Skin epidermis (tissue), 12 donors: Measurements from ENCODE around the gene IARS2.
"Not testable (repeated sequence)": the region's sequence is repeated elsewhere in the genome, so short reads cannot be mapped to it uniquely, and the experiment has no call there.

Source experiments
- H3K27ac ChIP-seq, 21 experiments: fragments of 200-600 bp; sonication (generic) in 11 of 21; one replicate each; pipeline ENCODE4 v1.5.0; 2020; ENCODE audit warnings: mild to moderate bottlenecking in 3 of 21, inconsistent platforms in 2 of 21, moderate library complexity in 2 of 21
- H3K4me3 ChIP-seq, 7 experiments: fragments of 200-600 bp; sonication (generic) in 2 of 7; one replicate each; pipeline ENCODE4 v1.5.0; 2020; ENCODE audit warnings: inconsistent platforms in 2 of 7, mild to moderate bottlenecking in 2 of 7, moderate library complexity in 1 of 7

Gene IARS2

DNA sequence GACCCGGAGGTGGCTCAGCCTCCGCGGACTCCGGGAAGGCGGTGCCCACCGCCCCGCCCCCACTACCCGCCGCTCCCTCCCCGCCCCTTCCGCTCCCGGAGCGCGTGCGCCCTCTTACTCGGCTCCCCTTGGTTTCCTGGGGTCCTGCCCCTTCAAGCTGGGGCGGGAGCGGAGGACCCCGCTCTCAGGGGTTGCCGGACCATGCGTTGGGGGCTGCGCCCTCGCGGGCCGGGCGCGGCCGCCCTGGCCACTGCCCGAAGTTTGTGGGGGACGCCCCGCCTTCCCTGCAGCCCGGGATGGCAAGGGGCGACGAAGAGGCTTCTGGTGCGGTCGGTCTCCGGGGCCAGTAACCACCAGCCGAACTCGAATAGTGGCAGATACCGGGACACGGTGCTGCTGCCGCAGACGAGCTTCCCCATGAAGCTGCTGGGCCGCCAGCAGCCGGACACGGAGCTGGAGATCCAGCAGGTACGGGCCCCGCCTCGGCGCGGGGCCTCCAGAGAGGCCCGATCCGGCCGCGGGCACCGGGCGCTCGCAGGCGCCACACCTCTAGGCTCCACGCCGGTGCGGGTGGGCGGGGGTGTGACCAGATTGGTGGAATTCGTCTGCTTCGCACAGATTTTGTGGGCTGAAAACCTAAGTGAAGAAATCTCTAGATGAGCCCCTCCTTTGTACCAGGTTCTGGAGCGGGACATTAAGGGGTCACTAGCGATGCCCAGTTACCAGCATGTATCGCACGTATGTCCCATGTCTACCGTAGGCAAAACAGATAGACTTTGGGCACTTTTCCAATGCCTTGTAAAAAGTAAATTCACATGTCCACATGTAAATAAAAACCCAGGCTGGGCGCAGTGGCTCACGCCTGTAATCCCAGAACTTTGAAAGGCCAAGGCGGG is at the start of gene IARS2:
Gene IARS2, plus strand, starts transcription at position 117 of the 896 bp plus-strand sequence. Its CDS starts 85 bp downstream, at position 202.
- peak within 1 kb of the TSS; percentile 28 to 93 (median 87) for H3K27ac ChIP-seq
- peak within 1 kb of the TSS; percentile 48 to 99 (median 89) for H3K4me3 ChIP-seq

DNA sequence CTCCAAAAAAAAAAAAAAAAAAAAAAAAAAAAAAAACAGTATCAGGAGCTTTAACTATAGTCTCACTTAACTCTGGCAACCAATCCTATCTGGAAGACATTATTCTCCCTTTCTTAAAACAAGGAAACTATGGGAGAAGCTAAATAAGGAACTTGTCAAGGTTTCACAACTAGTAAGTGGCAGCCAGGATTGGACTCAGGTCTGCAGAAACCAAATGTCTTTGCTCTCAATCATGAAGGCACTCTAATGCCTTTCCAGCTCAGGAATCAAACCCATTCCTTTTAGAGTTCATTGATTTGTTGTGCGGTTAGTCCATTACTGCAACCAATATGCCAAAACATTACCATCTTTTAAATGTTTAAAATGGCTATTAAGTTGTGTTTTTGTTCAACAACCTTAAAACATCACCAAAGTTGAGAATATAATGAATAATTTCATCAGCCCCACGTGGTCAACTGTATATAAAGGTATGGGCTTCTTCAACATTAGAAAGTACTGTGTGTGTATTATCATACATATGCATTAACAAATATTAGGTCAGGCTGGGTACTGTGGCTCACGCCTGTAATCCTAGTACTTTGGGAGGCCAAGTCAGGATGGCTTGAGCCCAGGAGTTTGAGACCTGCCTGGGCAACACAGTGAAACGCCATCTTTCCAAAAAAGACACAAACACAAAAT is 49.1 kb upstream of the IARS2 start:
- H3K27ac ChIP-seq: peak overlapping the region in 7 of 21 experiments; percentile 75 to 89 (median 84)
- H3K4me3 ChIP-seq: peak overlapping the region in 3 of 7 experiments; percentile 58 to 80 (median 73)

DNA sequence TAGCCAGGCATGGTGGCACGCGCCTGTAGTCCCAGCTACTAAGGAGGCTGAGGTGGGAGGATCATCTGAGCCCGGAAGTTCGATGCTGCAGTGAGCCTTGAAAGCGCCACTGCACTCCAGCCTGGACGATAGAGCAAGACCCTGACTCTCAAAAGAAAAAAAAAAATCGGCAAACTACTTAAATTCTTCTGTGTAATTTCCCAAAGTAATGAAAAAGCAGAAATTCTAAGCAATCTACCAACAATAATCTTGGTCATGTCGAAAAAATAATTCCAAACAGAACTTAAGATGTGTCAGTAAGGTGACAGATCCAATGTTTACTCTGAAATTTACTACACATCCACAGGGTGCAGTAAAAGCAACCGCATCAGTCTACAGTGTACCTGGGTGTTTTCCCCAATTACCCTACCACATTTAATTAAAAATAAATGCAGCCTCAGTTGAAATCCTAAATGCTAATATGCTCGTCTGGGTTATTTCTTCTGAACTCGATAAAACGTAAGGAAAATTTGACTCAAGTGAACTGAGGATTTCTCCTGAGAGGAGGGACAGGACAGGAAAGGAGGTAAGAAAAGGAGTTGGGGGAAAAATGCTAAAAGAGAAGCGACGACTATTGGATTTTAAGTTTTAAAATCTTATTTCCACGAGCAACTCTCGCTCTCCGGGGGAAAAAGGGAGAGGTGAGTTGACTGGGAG is 48.4 kb upstream of the IARS2 start:
- peak overlapping the region; percentile 53 to 89 (median 81) for H3K27ac ChIP-seq
- peak overlapping the region; percentile 58 to 100 (median 73) for H3K4me3 ChIP-seq

DNA sequence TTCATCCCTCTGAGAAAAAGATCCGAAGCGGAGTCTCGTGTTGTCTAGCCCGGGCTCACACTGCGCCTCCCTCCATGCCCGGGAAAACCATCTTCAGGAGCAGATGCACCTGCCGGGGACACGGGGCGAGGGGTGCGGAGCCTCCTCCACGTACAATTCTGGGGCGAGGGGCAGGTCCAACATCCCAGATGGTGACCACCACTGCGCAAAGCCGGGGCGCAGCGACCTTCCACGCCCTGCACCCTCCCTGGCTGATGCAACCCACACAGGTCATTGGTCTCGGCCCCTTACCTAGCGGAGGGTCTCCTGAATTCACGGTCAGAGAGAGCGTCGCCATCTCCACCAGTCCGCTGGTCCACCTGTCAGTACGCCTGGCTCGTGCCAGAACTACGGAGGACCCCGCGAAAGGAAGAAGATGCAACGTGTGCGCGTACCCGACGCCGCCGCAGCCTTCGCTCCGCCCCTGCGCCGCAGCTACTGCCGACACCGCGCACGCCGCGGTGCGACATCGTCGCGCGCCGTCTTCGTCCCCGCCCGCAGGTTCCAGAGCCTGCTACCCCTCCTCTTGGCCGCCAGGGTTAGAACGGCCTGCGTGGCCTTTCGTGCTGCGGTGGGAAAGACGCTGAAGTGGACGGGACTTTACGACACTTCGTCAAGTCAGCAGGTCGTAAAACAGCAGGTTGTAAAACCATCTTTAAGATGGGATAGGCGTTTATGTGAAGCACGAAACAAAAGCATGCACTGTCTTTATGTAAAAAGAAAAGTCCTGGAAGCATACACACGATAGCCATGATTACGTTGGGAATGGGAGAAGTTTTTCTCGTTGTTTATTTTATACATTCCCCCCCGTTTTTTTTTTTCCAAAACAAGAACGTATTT is 47.6 kb upstream of the IARS2 start, which contains the start of gene EPRS1:
Gene EPRS1, minus strand, starts transcription at position 454 of the 879 bp plus-strand sequence. Its CDS starts 117 bp downstream, at position 337.
- Histone ChIP-seq H3K27ac (peak within 1 kb of the TSS; percentile 53 to 89 (median 81)), H3K4me3 (peak within 1 kb of the TSS; percentile 58 to 100 (median 73))

DNA sequence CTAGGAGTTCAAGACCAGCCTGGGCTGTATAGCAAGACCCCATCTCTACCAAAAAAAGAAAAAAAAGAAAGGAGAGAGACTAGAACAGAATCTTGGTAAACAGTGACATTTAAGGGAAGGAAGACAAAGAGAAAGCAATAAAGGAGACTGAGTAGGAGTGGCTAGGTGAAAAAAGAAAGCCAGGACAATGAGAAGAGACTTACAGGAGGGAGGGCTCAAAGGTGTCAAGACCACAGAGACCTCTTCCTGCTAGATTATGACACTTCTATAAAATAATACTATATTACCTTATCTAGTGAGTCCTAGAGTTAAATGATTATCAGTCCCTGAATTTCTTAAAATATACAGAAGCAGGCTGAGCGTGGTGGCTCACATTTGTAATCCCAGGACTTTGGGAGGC is 37.6 kb upstream of the IARS2 start:
- peak overlapping the region in 1 of 21 experiments; percentile 36 for H3K27ac ChIP-seq

DNA sequence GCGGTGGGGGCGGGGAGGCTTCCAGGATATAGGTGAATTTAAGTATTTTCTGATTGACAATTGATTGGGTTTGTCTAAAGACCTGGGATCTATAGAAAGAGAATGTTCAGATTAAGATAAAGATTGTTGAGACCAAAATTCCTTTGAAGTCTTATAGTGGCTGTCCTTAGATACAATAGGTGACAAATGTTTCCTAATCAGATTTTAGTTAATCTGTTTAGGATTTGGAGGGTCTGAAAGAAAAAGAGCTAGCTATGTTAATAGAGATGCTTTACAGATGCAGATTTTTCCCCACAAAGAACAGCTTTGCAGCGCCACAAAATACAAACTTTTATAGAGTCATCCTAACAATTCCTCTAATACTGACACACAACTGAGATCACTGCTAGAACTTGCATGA is 33.1 kb upstream of the IARS2 start:
- Histone ChIP-seq H3K27ac (no peak overlapping the region), H3K4me3 (no peak overlapping the region)

More for the DNA sequence above, 37.6 kb upstream of the IARS2 start:
- no peak overlapping the region for H3K4me3 ChIP-seq

DNA sequence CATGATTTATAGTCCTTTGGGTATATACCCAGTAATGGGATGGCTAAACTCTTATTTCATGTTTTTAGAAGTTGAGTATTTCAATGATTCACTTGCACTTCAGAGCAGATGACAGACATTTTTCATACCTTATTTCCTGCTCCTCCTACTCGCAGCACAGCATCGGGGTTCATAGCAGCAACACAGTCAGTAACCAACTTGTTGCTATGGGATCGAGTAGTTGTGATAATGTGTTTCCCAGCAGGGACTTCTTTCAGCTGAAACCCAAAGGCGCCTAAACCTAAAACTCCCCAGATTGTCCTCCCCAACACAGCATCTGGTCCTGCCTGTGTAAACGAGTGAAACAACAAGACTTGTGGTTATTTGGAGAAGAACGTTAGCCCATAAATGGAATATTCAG is 31.3 kb upstream of the IARS2 start:
- no peak overlapping the region for H3K4me3 ChIP-seq
- no peak overlapping the region for H3K27ac ChIP-seq

DNA sequence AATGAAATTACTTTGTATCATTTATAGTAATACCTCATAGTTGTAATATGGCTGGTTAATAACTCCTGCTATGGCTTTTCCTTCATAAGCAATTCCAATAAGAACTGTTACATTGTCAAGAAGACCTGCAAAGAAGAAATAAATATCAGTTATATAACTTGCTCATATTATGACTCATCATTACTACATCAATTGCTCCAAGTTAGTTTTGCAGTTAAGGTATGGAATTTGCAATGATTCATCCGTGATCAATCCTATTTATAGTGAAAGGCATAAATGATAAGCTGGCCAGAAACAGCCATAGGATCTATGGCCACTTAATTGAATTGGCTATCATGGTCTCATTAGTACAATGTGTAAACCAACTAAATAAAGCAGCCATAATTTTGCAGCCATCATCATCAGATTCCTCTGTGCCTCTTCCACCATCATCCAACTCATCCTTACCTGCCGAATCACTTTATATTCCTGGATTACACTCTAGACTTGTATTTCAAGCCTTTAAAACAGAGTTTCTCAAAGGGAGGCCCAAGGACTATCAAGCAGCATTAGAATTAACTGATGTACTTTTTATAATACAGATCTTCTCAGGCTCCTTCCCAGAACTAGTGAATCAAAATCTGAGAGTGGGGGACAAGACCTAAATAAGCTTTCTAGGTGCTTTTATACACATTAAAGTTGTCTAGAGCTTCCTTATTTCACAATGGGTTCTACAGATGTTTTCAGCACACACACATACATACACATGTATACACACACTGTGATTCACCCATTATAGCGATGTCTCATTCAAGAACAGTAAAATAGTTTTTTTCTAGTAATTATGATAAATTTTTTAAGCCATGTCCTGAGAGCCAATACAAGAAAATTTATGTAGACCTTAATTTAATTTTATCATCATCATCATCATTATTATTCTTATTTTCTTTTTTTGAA is 26.4 kb upstream of the IARS2 start:
- H3K27ac ChIP-seq: no peak overlapping the region
- H3K4me3 ChIP-seq: no peak overlapping the region

DNA sequence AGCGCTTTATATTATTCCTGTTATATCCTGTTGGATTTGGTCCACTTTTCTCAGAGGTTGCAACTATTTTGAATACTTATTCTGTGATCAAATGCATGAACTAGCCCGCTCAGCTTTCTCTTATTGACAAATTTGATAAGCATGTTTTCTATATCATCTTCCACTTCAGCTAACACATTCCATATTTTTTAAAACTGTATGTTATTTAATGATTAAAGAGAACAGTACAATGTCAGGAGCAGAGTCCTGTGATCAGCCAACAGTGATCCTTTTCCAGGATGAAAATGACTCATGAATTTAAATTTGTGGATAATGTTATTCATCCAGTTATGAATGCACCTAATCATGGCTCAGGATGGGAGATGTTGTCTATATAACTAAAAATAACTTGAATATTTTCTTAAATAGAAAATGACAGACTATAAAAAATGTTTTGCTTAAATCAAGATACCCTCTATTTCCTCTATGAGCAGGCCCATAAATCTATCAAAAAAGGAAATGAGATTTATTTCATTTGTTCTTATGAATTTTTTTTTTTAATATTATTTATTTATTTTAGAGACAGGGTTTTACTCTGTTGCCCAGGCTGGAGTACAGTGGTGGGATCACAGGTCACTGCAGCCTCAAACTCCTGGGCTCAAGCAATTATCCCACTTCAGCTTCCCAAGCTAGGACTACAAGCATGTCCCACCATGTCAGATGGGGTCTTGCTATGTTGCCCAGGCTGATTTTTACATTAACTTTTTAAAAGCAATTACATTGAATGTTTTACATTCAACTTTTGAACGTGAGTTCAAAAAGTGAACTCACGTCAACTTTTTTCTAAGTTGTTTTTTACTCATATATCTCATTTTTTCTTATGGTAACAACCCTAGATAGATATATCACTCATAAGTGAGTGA is 16.8 kb upstream of the IARS2 start:
- H3K27ac ChIP-seq: no peak overlapping the region
- H3K4me3 ChIP-seq: no peak overlapping the region

DNA sequence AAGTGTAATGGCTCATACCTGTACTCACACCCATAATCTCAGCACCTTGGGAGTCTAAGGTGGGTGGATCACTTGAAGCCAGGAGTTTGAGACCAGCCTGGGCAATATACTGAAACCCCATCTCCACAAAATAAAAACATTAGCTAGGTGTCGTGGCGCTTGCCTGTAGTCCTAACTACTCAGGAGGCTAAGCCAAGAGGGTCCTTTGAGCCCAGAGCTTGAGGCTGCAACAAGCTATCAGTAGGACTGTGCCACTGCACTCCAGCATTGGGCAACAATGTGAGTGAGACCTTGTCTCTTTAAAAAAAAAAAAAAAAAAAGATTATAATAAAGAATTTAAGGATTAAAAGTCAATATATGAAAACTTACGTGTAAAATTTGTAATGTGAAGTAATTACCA is 16.0 kb upstream of the IARS2 start:
- H3K4me3 ChIP-seq: no peak overlapping the region
- no peak overlapping the region for H3K27ac ChIP-seq

DNA sequence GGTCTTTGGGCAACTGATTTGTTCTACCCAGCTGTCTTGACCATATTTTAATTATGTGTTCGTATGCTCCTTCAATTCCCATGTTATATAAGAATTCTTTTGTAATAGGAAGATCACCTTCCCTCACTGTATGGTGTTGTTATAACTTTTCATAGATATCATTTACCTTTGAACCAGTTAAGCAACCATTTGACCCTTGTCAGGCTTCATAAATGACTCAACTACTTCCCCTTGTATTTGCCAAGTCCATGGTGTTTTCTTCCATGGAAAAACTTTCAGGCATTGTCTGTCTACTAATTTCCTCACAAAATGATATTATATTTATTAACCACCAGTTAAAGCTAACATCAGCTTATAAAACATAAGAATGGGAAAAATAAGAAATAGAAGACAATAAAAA is 9.5 kb upstream of the IARS2 start:
- Histone ChIP-seq H3K27ac (no peak overlapping the region), H3K4me3 (no peak overlapping the region)

DNA sequence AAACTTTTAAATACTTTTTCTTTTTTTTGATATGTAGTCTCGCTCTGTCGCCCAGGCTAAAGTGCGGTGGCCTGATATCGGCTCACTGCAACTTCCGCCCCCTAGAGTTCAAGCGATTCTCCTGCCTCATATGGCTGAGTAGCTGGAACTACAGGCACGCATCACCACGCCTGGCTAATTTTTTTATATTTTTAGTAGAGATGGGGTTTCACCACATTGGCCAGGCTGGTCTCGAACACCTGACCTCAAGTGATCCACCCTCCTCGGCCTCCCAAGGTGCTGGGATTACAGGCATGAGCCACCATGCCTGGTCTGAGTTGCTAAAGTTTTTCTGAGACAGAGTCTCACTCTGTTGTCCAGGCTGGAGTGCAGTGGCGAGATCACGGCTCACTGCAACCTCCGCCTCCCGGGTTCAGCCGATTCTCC is 7.7 kb upstream of the IARS2 start:
- not testable (repeated sequence) for H3K4me3 ChIP-seq, H3K27ac ChIP-seq

DNA sequence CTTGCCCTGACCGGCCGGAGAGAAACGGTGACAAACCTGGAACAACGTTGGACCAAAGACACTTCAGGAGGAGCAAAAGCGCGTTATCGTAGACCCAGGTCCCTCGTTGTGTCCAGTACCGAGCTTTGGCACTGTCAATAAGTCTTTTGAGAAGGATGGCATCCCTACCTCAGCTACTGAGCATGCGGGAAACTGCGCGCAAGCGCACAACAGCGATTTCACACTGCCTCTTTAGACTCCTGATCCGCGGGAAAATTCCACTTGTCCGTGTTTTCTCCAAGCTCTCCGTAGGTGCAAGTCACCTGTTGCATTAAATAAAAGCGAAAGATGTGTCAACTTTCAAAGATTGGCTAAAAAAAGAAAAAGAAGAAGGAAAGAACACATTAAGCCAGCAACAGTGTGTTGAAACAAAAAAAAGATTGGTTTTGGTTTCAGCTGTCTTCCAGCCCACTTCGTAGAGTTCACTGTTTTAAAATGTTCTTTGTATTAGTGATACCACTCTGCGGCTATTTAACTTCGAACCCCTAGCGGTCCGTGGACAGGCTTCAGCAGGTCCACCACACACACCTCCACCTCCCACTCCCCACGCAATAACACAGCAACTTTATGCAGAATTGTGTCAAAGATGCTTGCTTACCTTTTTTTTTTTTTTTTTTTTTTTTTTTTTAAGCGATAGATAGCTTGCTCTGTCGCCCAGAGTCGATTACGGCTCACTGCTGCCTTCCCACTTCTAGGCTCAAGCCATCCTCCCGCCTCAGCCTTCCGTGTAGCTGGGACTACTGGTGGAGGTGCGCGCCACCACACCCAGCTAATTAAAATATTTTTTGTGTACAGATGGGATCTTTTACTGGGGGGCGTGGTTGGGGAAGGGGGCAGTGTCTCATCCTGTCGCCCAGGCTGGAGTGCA is 4.0 kb upstream of the IARS2 start, which contains the start of gene BPNT1:
Gene BPNT1, minus strand, starts transcription at position 139 of the 907 bp plus-strand sequence. CDS start 9,942 bp downstream, outside the sequence.
- Histone ChIP-seq H3K4me3 (peak within 1 kb of the TSS; percentile 42 to 59 (median 51)), H3K27ac (peak within 1 kb of the TSS in 16 of 21 experiments; percentile 28 to 88 (median 65))

DNA sequence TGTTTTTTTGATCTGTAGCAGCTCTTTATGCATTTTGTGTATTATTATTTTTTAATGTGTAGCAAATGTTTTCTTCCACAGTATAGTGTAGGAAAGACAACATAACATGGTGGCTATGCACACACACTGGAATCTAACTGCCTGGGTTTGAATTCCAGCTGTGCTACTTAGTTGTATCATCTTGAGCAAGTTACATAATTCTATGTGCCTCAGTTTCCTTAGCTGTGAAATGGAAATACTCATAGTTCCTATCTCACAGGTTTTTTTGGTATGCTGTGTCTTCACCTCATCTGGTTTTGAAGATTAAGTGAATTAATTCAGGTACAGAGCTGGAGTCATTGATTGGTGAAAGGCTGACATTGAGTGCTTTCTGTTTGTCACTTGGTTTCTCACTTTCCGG is 1.2 kb upstream of the IARS2 start:
- Histone ChIP-seq H3K4me3 (no peak overlapping the region), H3K27ac (no peak overlapping the region)

DNA sequence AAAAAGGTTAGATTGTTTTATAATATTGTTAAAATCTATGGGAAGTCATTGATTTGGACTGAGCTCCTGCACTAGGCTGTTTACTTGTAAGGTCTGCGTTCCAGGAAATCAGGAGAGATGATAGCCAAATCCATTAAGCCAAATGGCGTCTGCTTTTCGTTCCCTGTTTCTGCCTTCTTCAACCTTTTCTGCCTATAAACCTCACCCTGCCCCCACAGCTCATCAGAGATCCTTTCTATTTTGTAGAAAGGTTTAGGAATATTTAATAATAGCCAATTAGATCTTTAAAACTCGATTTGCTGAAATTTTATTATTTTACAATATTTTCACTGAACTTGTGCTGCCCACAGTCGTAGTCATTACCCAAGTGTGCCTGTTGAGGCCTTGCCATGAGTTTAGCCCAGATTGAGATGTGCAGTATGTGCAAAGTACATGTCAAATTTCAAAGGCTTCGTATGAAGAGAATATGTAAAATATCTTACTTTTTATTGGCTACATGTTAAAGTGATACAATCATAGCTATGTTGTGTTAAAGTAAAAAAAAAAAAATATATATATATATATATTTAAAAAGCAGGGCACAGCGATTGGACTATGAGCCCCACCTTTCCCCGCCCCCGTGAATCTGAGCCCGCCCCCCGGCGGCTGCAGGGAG is 444 bp upstream of the IARS2 start:
- peak overlapping the region; percentile 48 to 99 (median 89) for H3K4me3 ChIP-seq
- peak overlapping the region in 6 of 21 experiments; percentile 81 to 93 (median 88) for H3K27ac ChIP-seq
